Endothelial cell of umbilical vein (primary cell): ENCODE results near the gene ISX. TPM values are rescaled to one million over a fixed set of nuclear protein-coding genes. Genes with fewer than 3 reads are reported as not detected.

ENCODE experiments used
- BruUV-seq: library from RNA; stranded (reverse); fragments of 400-500 nt; replicated peaks from 2 replicates; lab custom pipeline; 2021; lab: Mats Ljungman, UMichigan
- CTCF ChIA-PET: fragments of 300-600, 350-600 bp; sonication (Branson Sonifier 250); formaldehyde crosslinking; loops from one replicate; lab custom pipeline; 2021; ENCODE audit warnings: antibody characterized with exemption, inconsistent platforms; lab: Charles Lee
- POLR2A ChIA-PET: fragments of 300-600, 350-600 bp; sonication (Branson Sonifier 250); formaldehyde crosslinking; loops from one replicate; lab custom pipeline; 2021; ENCODE audit warnings: antibody characterized with exemption, inconsistent platforms; lab: Charles Lee
- DNase-seq: peaks from one replicate; pipeline ENCODE4 v3.0.0-alpha.2; 2011; ENCODE audit warnings: low read depth, low spot score
- FAIRE-seq: peaks from 2 replicates; lab custom pipeline; 2011; peaks lifted over from hg19 to GRCh38; lab: Jason Lieb, UNC
- H2AFZ ChIP-seq: 2 replicates; pipeline ENCODE4 v1.6.0; 2012; ENCODE audit warnings: low read depth, low read length, control low read depth, inconsistent platforms
- H3K27ac ChIP-seq: 2 replicates; pipeline ENCODE4 v1.5.1; 2011; ENCODE audit warnings: low read depth, mild to moderate bottlenecking, control low read depth, low read length, moderate library complexity; ENCODE audit not compliant: insufficient read depth
- H3K27me3 ChIP-seq, 2 experiments: 2 replicates each; pipeline versions ENCODE4 v1.6.0 to v1.6.1; 2011; ENCODE audit warnings: low read length in 2 of 2, mixed read lengths in 1 of 2; ENCODE audit not compliant: control insufficient read depth in 2 of 2, insufficient read depth in 2 of 2
- H3K36me3 ChIP-seq, 2 experiments: 2 replicates in 1 of 2; 3 replicates in 1 of 2; pipeline ENCODE4 v1.5.1; 2011; ENCODE audit warnings: low read length in 2 of 2, mild to moderate bottlenecking in 1 of 2, moderate library complexity in 1 of 2; ENCODE audit not compliant: control insufficient read depth in 2 of 2, insufficient read depth in 2 of 2; ENCODE audit errors: extremely low read depth in 1 of 2
- H3K4me1 ChIP-seq: 3 replicates; pipeline ENCODE4 v1.5.1; 2011; ENCODE audit warnings: mild to moderate bottlenecking, low read length; ENCODE audit not compliant: control insufficient read depth, insufficient read depth; ENCODE audit errors: extremely low read depth
- H3K4me2 ChIP-seq: 2 replicates; pipeline ENCODE4 v1.6.1; 2011; ENCODE audit warnings: low read length, control low read depth, mixed read lengths; ENCODE audit not compliant: insufficient read depth
- H3K4me3 ChIP-seq, 3 experiments: fragments of 200-600 bp in 1 of 3; sonication (generic), shearing (Covaris generic) in 1 of 3; replicated peaks in 1 of 3; 2 replicates each; pipeline ENCODE4 v1.5.1; 2011 to 2016; ENCODE audit warnings: control low read depth in 3 of 3, low read length in 3 of 3, mild to moderate bottlenecking in 2 of 3, inconsistent platforms in 1 of 3, low read depth in 1 of 3, moderate library complexity in 1 of 3; ENCODE audit not compliant: insufficient read depth in 1 of 3
- H3K79me2 ChIP-seq: 2 replicates; pipeline ENCODE4 v1.6.0; 2012; ENCODE audit warnings: low read length, inconsistent platforms; ENCODE audit not compliant: control insufficient read depth, insufficient read depth
- H3K9ac ChIP-seq: replicated peaks from 2 replicates; pipeline ENCODE3; 2011; ENCODE audit warnings: low read length, control low read depth; ENCODE audit not compliant: insufficient read depth; ENCODE audit errors: extremely low read depth
- H3K9me1 ChIP-seq: replicated peaks from 3 replicates; pipeline ENCODE4 v1.6.0; 2011; ENCODE audit warnings: mild to moderate bottlenecking, low read length; ENCODE audit not compliant: control insufficient read depth, insufficient read depth; ENCODE audit errors: extremely low read depth
- H3K9me3 ChIP-seq: replicated peaks from 2 replicates; pipeline ENCODE4 v1.5.1; 2012; ENCODE audit warnings: low read length, inconsistent platforms; ENCODE audit not compliant: control insufficient read depth, insufficient read depth
- H4K20me1 ChIP-seq: replicated peaks from 2 replicates; pipeline ENCODE3; 2011; ENCODE audit warnings: mild to moderate bottlenecking, low read length; ENCODE audit not compliant: control insufficient read depth, insufficient read depth; ENCODE audit errors: extremely low read depth
- EZH2 ChIP-seq: IDR thresholded peaks from 2 replicates; pipeline ENCODE4 v1.6.1; 2012; ENCODE audit warnings: borderline replicate concordance, low read depth, mild to moderate bottlenecking, moderate library complexity, low read length, inconsistent platforms; ENCODE audit not compliant: severe bottlenecking
- FOS ChIP-seq: IDR thresholded peaks from 2 replicates; pipeline ENCODE4 v1.6.1; 2011; ENCODE audit warnings: mild to moderate bottlenecking, low read length, moderate library complexity, borderline replicate concordance; ENCODE audit not compliant: insufficient read depth
- GATA2 ChIP-seq: IDR thresholded peaks from 2 replicates; pipeline ENCODE4 v1.7.0; 2011; ENCODE audit warnings: low read depth, mild to moderate bottlenecking, moderate library complexity, mixed read lengths, low read length; ENCODE audit not compliant: insufficient read length, insufficient read depth
- JUN ChIP-seq: IDR thresholded peaks from 2 replicates; pipeline ENCODE4 v1.6.1; 2011; ENCODE audit warnings: borderline replicate concordance, low read depth; ENCODE audit not compliant: insufficient read length, insufficient read depth
- MYC ChIP-seq: IDR thresholded peaks from one replicate; pipeline ENCODE4 v1.6.1; 2011; ENCODE audit warnings: mild to moderate bottlenecking, low read depth, low read length
- POLR2A ChIP-seq: IDR thresholded peaks from 2 replicates; pipeline ENCODE4 v1.6.1; 2012; ENCODE audit warnings: low read depth, mild to moderate bottlenecking, control low read depth, low read length
- POLR2AphosphoS5 ChIP-seq: IDR thresholded peaks from 2 replicates; pipeline ENCODE4 v1.6.1; 2012; ENCODE audit warnings: low read depth, mild to moderate bottlenecking, control low read depth, low read length, moderate library complexity; ENCODE audit not compliant: insufficient read depth
- dilution Hi-C: fragments of 300-500 bp; cut with MboI; formaldehyde crosslinking; loops from one replicate; pipeline ENCODE4 v1.15.0; 2019; ENCODE audit warnings: low sequenced_read_pairs; ENCODE audit not compliant: extremely low pct_ligation_motif_present
- intact Hi-C: fragments of 100-400 bp; cut with micrococcal nuclease; formaldehyde crosslinking; loops from one replicate; pipeline ENCODE4 v1.10.0; 2022
- polyA plus RNA-seq, 4 experiments: library from polyadenylated mRNA; depleted of rRNA in 3 of 4; stranded (reverse) in 3 of 4; unstranded in 1 of 4; fragments of >200 nt; gene quantifications; 2 replicates each; pipeline versions ENCODE4 v1.2.1 to v1.2.3, GENCODE V29; 2011 to 2012; ENCODE audit warnings: missing spikeins in 1 of 4
- total RNA-seq: library from RNA; stranded (reverse); gene quantifications from 2 replicates; pipeline ENCODE4 v1.2.3, GENCODE V29; 2021
- TF ChIP-seq, protein P1 (sequence below): IDR thresholded peaks from 2 replicates; pipeline ENCODE4 v1.6.1; 2011; ENCODE audit not compliant: insufficient read depth, insufficient read length
- TF ChIP-seq, protein P2 (sequence below), 2 donors: IDR thresholded peaks; 1 replicate in 1 of 2; 2 replicates in 1 of 2; pipeline ENCODE4 v1.5.1; 2011; ENCODE audit warnings: low read length in 2 of 2, mild to moderate bottlenecking in 2 of 2, moderate library complexity in 2 of 2, control low read depth in 1 of 2, inconsistent platforms in 1 of 2, low read depth in 1 of 2; ENCODE audit not compliant: insufficient read depth in 1 of 2; ENCODE audit errors: extremely low read depth in 1 of 2

The ISX gene
- total and polyA plus RNA-seq, 2 donors (not counting 3 experiments of a cell fraction or from before 2014, with no cell fraction given): not detected

DNA sequence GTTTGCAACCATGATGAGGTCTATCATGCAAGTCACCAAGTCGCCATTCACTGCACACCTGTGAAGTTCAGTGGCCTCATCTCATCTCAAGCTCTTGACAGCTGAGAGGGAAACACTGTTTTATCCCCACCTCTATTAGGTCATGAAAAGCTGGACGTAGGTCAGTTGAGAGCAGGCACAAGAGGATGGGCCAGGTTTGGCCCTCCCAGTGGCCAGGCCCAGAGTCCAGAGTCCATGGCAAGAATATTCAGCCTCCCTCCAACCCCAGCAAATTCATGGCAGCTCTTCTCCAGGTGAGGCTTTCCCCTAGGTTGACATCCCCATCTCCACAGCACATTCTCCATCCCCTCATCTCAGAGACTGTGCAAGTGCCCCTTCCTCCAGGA is 22.0 kb upstream of the ISX start:
- dilution Hi-C loops (no loop called here), intact Hi-C loops (no loop called here)
- no TSS peak for BruUV-seq
- Histone ChIP-seq H2AFZ (no peak overlapping the region), H4K20me1 (no peaks in the 10 kb centered on the region), H3K27me3 (no peaks in the 10 kb centered on the region), H3K9ac (no peak overlapping the region), H3K4me3 (no peak overlapping the region), H3K27ac (no peak overlapping the region), H3K9me1 (no peaks in the 10 kb centered on the region), H3K9me3 (peaks cover 3% of the 10 kb centered on the region), H3K4me1 (no peaks in the 10 kb centered on the region), H3K36me3 (no peaks in the 10 kb centered on the region), H3K4me2 (no peak overlapping the region), H3K79me2 (no peaks in the 10 kb centered on the region)
- TF ChIP-seq GATA2: no peak
- no peak for TF ChIP-seq POLR2AphosphoS5
- no peak for TF ChIP-seq EZH2
- TF ChIP-seq FOS: no peak
- TF ChIP-seq POLR2A: no peak
- TF ChIP-seq, protein P1, sequence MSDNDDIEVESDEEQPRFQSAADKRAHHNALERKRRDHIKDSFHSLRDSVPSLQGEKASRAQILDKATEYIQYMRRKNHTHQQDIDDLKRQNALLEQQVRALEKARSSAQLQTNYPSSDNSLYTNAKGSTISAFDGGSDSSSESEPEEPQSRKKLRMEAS: no peak
- TF ChIP-seq MYC: no peak
- no peak for TF ChIP-seq JUN
- TF ChIP-seq, protein P2, sequence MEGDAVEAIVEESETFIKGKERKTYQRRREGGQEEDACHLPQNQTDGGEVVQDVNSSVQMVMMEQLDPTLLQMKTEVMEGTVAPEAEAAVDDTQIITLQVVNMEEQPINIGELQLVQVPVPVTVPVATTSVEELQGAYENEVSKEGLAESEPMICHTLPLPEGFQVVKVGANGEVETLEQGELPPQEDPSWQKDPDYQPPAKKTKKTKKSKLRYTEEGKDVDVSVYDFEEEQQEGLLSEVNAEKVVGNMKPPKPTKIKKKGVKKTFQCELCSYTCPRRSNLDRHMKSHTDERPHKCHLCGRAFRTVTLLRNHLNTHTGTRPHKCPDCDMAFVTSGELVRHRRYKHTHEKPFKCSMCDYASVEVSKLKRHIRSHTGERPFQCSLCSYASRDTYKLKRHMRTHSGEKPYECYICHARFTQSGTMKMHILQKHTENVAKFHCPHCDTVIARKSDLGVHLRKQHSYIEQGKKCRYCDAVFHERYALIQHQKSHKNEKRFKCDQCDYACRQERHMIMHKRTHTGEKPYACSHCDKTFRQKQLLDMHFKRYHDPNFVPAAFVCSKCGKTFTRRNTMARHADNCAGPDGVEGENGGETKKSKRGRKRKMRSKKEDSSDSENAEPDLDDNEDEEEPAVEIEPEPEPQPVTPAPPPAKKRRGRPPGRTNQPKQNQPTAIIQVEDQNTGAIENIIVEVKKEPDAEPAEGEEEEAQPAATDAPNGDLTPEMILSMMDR (IDR thresholded peaks at IDR 0.05; ENCODE audit: extremely low read depth in 1 of 2, insufficient read depth in 1 of 2, low read depth in 1 of 2, low read length in 2 of 2): no peak
- ChIA-PET CTCF (no interaction called here), POLR2A (no interaction called here)
- DNase-seq: no peak
- no peak for FAIRE-seq
